HG03196 (cell line): ENCODE results near the gene MINAR1.

Experiments used
- ATAC-seq: cut with Tn5 transposase; IDR thresholded peaks from one replicate; pipeline ENCODE4 v1.9.1; 2021; ENCODE audit not compliant: unreplicated experiment

MINAR1 gene

GRCh38 chr15:79463781-79464270 is 31.7 kb downstream of the MINAR1 start:
- no peak for ATAC-seq

DNA sequence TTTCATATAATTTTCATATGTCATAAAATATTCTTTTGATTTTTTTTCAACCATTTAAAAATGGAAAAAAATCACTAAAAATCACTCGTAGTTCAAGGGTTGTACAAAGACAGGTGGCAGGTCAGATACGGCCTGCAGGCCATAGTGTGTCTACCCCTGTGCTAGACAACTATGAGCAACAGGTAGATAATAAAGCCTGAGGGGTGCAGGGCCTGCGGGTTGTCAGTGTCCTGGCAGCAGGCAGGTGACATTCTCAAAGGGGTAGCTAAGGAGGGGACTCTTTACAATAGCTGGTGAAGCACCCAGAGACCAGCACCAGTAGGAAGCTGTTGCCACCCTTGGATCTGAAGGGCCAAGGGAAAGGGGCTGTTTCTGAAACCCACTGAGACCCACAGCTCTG is 34.4 kb downstream of the MINAR1 start:
- ATAC-seq: no peak

DNA sequence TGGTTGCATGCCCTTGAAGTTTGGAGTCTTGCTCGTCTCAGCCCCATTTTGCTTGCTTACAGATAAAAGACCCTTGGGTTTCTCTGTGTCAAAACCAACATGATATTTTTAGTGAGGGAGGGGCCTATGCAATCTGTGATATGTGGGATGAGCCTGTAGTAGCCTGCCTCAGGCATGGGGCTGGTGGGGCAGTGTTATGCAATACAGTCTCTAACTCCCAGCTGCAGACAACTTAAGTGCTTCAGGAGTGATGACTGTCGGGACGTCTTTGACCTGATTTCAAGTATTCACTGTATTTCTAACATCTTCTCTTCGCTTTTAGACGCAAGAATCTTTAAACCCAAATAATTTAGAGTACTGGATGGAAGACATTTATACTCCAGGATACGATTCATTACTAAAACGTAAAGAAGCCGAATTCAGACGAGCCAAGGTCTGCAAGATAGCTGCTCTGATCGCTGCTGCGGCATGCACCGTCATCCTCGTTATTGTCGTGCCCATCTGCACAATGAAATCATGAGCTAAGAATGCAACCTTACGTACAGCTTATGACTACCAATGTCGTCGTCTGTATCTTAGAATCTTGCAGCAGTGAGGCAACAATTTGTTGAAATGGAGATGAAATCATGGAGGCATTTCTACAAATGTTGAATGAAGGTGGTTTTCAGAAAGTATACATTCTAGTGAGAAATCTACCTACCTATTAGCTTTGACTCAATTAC is 35.9 kb downstream of the MINAR1 start:
- no peak for ATAC-seq

GRCh38 chr15:79472446-79472845 is 40.3 kb downstream of the MINAR1 start:
- no peak for ATAC-seq

DNA sequence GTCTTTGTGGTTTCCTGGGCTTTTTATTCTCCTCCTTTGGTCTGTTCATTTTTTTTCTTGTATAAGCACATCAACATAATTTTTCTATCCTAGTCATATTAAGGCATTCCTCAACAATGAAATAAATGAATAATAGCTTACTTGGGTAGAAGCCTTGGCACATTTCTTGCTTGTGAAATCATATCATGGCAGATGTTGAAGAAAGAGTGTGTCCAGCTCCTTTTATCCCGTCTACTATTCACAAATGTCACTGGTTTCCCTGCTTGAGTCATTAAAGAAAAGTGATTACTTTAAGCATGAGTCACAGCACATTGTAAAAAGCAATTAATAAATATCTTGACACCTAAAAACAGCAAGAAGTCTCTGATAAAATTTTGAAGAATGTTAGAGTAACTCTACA is 42.1 kb downstream of the MINAR1 start:
- ATAC-seq: no peak

DNA sequence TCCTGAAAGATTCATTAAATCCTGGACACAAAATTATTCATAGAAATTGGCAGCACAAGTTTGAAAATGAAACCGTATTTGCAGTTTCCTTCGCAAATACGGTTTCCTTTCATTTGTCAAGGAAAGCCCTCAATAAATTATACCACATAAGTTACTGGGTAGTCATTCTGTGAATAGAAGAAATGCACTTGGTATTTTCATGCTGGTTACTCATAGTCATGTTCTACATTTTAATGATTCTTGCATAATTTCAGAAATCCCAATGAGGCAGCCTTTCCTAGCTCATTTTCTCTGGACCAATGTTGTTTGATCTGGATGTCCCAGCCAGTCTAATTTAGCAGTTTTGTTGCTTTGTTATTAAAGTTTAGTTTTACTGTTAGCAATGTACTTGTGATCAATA is 43.2 kb downstream of the MINAR1 start:
- ATAC-seq: no peak

DNA sequence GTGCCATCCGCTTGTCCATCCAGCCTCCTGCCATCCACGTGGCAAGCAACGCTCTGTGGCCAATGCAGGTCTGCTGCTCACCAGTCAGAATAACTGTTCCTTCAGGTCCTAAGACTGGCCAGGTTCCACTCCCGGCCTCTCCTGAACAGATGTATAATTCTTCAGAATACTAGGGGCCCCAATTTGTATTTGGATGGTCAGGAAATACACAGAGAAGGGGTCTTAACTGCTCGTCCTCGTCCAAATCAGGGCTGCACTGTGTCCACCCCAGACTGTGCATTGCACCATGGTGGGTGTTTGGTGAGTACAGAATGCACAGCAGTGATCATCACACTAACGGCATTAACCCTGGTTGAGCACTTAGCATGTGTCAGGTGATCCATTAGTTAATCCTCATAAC is 46.0 kb downstream of the MINAR1 start:
- ATAC-seq: no peak

GRCh38 chr15:79479616-79480015 is 47.5 kb downstream of the MINAR1 start:
- no peak for ATAC-seq

- no peak for ATAC-seq
Observed at GRCh38 chr15:79481793-79482192, 49.7 kb downstream of the MINAR1 start.
